Gastroesophageal sphincter (tissue), 4 donors: ENCODE measurements around the gene CDYL. TPM values are rescaled to one million over a fixed set of nuclear protein-coding genes. Genes with fewer than 3 reads are reported as not detected.

Experiments used
- ATAC-seq: fragments of 150-250 bp; one replicate; pipeline ENCODE4 v1.9.1; 2016; ENCODE audit warnings: mild to moderate bottlenecking, moderate library complexity
- H3K27ac ChIP-seq, 4 donors: fragments of 200-600 bp; sonication (generic) in 3 of 4; 1 replicate in 3 of 4; 2 replicates in 1 of 4; pipeline ENCODE4 v1.5.1; 2016 to 2019
- H3K27me3 ChIP-seq: fragments of 200-600 bp; sonication (generic); one replicate; pipeline ENCODE4 v1.5.1; 2019
- H3K36me3 ChIP-seq, 2 donors: fragments of 200-600 bp; sonication (generic); one replicate each; pipeline ENCODE4 v1.5.1; 2019; ENCODE audit warnings: control low read depth in 1 of 2
- H3K4me1 ChIP-seq, 3 donors: fragments of 200-600 bp; sonication (generic); 1 replicate in 2 of 3; 2 replicates in 1 of 3; pipeline ENCODE4 v1.5.1; 2016 to 2019; ENCODE audit warnings: control low read depth in 2 of 3
- H3K4me3 ChIP-seq, 2 donors: fragments of 200-600 bp; sonication (generic); one replicate each; pipeline ENCODE4 v1.5.1; 2019; ENCODE audit warnings: mild to moderate bottlenecking in 1 of 2, moderate library complexity in 1 of 2
- H3K9me3 ChIP-seq, 3 donors: fragments of 200-600 bp; sonication (generic); one replicate each; pipeline ENCODE4 v1.5.1; 2017 to 2019; ENCODE audit warnings: control low read depth in 2 of 3
- CTCF ChIP-seq, 4 experiments: fragments of 200-600 bp in 2 of 4; fragments of 450-650 bp in 2 of 4; sonication (generic) in 1 of 4; IDR thresholded peaks; one replicate each; pipeline ENCODE4 v1.5.1; 2017 to 2019; ENCODE audit warnings: antibody characterized with exemption in 4 of 4, mild to moderate bottlenecking in 2 of 4, moderate library complexity in 2 of 4
- EP300 ChIP-seq: sonication (generic); formaldehyde crosslinking; IDR thresholded peaks from one replicate; pipeline ENCODE4 v1.6.1; 2017; ENCODE audit warnings: antibody characterized with exemption, mild to moderate bottlenecking
- POLR2A ChIP-seq, 2 donors: fragments of 450-650 bp; IDR thresholded peaks; one replicate each; pipeline ENCODE4 v1.6.1; 2017; ENCODE audit warnings: antibody characterized with exemption in 2 of 2, mild to moderate bottlenecking in 2 of 2, moderate library complexity in 1 of 2
- POLR2AphosphoS5 ChIP-seq: sonication (generic); formaldehyde crosslinking; IDR thresholded peaks from one replicate; pipeline ENCODE4 v1.6.1; 2017; ENCODE audit warnings: antibody characterized with exemption
- WGBS, 2 donors: methylation state at CpG; one replicate each; pipeline ENCODE4 v1.1.5; 2018; ENCODE audit warnings: low coverage in 1 of 2; 5-methylcytosine and 5-hydroxymethylcytosine counted together
- total RNA-seq, 4 donors: library from RNA; depleted of rRNA; stranded (reverse); fragments of >200 nt; gene quantifications; one replicate each; pipeline ENCODE4 v1.1.0, GENCODE V29; 2016

Gene CDYL
- total RNA-seq, 4 donors from 2014 or later, result 32.0 to 68.3 (median 54.0) TPM

- 95 to 97% methylated on average over 3 of the region's 3 CpGs for WGBS, 2 donors
- Histone ChIP-seq H3K4me1 (peaks cover 0 to 32% (median 0%) of the 10 kb centered on the region in 3 donors), H3K36me3 (no peaks in the 10 kb centered on the region), H3K27ac (no peak overlapping the region), H3K4me3 (no peak overlapping the region), H3K27me3 (no peaks in the 10 kb centered on the region), H3K9me3 (peaks cover 0 to 12% (median 0%) of the 10 kb centered on the region in 3 donors)
- no peak for TF ChIP-seq EP300
- TF ChIP-seq POLR2A (IDR thresholded peaks at IDR 0.05), result no peak
- no peak for TF ChIP-seq POLR2AphosphoS5
- no peak for TF ChIP-seq CTCF (IDR thresholded peaks at IDR 0.05)
- ATAC-seq, result no peak
Measured at GRCh38 chr6:4799912-4800311, 23.7 kb downstream of the CDYL start.

GRCh38 chr6:4800662-4801061 lies 24.5 kb downstream of the CDYL start:
- Histone ChIP-seq H3K36me3 (no peaks in the 10 kb centered on the region), H3K27me3 (no peaks in the 10 kb centered on the region), H3K9me3 (peaks cover 0 to 12% (median 0%) of the 10 kb centered on the region in 3 donors), H3K4me1 (peaks cover 0 to 33% (median 0%) of the 10 kb centered on the region in 3 donors), H3K4me3 (no peak overlapping the region), H3K27ac (no peak overlapping the region)
- no peak for TF ChIP-seq CTCF (IDR thresholded peaks at IDR 0.05)
- no peak for TF ChIP-seq POLR2AphosphoS5
- TF ChIP-seq EP300, result no peak
- no peak for TF ChIP-seq POLR2A (IDR thresholded peaks at IDR 0.05)
- 82 to 89% methylated on average over 3 of the region's 3 CpGs for WGBS, 2 donors
- ATAC-seq, result no peak

- WGBS, 2 donors, result 65 to 85% methylated on average over 3 of the region's 3 CpGs
- Histone ChIP-seq H3K4me1 (peaks cover 2 to 42% (median 3%) of the 10 kb centered on the region in 3 donors), H3K4me3 (no peak overlapping the region), H3K27ac (no peak overlapping the region), H3K9me3 (peaks cover 0 to 12% (median 0%) of the 10 kb centered on the region in 3 donors), H3K36me3 (no peaks in the 10 kb centered on the region), H3K27me3 (no peaks in the 10 kb centered on the region)
- TF ChIP-seq EP300, result no peak
- no peak for TF ChIP-seq POLR2AphosphoS5
- TF ChIP-seq POLR2A (IDR thresholded peaks at IDR 0.05), result no peak
- no peak for TF ChIP-seq CTCF (IDR thresholded peaks at IDR 0.05)
- no peak for ATAC-seq
Measured at GRCh38 chr6:4801491-4802110, 25.4 kb downstream of the CDYL start.

- Histone ChIP-seq H3K27me3 (no peaks in the 10 kb centered on the region), H3K36me3 (no peaks in the 10 kb centered on the region), H3K4me3 (no peak overlapping the region), H3K9me3 (peaks cover 0 to 12% (median 0%) of the 10 kb centered on the region in 3 donors), H3K4me1 (peaks cover 2 to 51% (median 8%) of the 10 kb centered on the region in 3 donors), H3K27ac (no peak overlapping the region)
- 96 to 97% methylated on average over 4 of the region's 4 CpGs for WGBS, 2 donors
- ATAC-seq, result no peak
- TF ChIP-seq CTCF (IDR thresholded peaks at IDR 0.05) (no peak), POLR2AphosphoS5 (no peak), POLR2A (IDR thresholded peaks at IDR 0.05) (no peak), EP300 (no peak)
Measured at GRCh38 chr6:4802312-4802935, 26.2 kb downstream of the CDYL start.

GRCh38 chr6:4803343-4803744 lies 27.1 kb downstream of the CDYL start:
- Histone ChIP-seq H3K4me3 (no peak overlapping the region), H3K9me3 (peaks cover 0 to 12% (median 0%) of the 10 kb centered on the region in 3 donors), H3K36me3 (no peaks in the 10 kb centered on the region), H3K27me3 (no peaks in the 10 kb centered on the region), H3K27ac (no peak overlapping the region), H3K4me1 (peaks cover 2 to 55% (median 8%) of the 10 kb centered on the region in 3 donors)
- TF ChIP-seq CTCF (IDR thresholded peaks at IDR 0.05) (no peak), POLR2AphosphoS5 (no peak), EP300 (no peak), POLR2A (IDR thresholded peaks at IDR 0.05) (no peak)
- no peak for ATAC-seq
- 37 to 44% methylated on average over 5 of the region's 5 CpGs for WGBS, 2 donors
